Transverse colon (tissue), 4 donors: ENCODE measurements around the gene MUSTN1. TPM values are rescaled to one million over a fixed set of nuclear protein-coding genes. Genes with fewer than 3 reads are reported as not detected.

ENCODE experiments used
- DNase-seq: peaks from one replicate; pipeline ENCODE4 v3.0.0-alpha.2; 2019
- H3K27ac ChIP-seq, 4 donors: fragments of 200-600 bp; sonication (generic); 2 replicates each; pipeline ENCODE4 v1.5.1; 2016 to 2018; ENCODE audit warnings: inconsistent platforms in 4 of 4
- H3K27me3 ChIP-seq: fragments of 200-600 bp; sonication (generic); 2 replicates; pipeline ENCODE4 v1.5.1; 2017; ENCODE audit warnings: inconsistent platforms
- H3K36me3 ChIP-seq, 4 donors: fragments of 200-600 bp; sonication (generic); 2 replicates each; pipeline ENCODE4 v1.5.1; 2017 to 2019; ENCODE audit warnings: inconsistent platforms in 4 of 4
- H3K4me1 ChIP-seq, 4 donors: fragments of 200-600 bp; sonication (generic); 2 replicates each; pipeline ENCODE4 v1.5.1; 2017 to 2020; ENCODE audit warnings: inconsistent platforms in 4 of 4
- H3K4me3 ChIP-seq, 4 donors: fragments of 200-600 bp; sonication (generic); 1 replicate in 1 of 4; 2 replicates in 3 of 4; pipeline versions ENCODE4 v1.5.1 to v1.6.1; 2017 to 2019; ENCODE audit warnings: inconsistent platforms in 4 of 4
- H3K9me3 ChIP-seq, 2 donors: fragments of 200-600 bp; sonication (generic); 2 replicates each; pipeline ENCODE4 v1.5.1; 2017 to 2019; ENCODE audit warnings: inconsistent platforms in 2 of 2
- CTCF ChIP-seq, 5 experiments: fragments of 200-600 bp in 3 of 5; fragments of 450-650 bp in 2 of 5; sonication (generic) in 3 of 5; IDR thresholded peaks; 1 replicate in 2 of 5; 2 replicates in 3 of 5; pipeline ENCODE4 v1.5.1; 2016 to 2017; ENCODE audit warnings: antibody characterized with exemption in 5 of 5, inconsistent platforms in 3 of 5, mild to moderate bottlenecking in 2 of 5, moderate library complexity in 1 of 5
- EP300 ChIP-seq: sonication (generic); formaldehyde crosslinking; IDR thresholded peaks from one replicate; pipeline ENCODE4 v1.6.1; 2017; ENCODE audit warnings: antibody characterized with exemption, low read depth
- POLR2A ChIP-seq: fragments of 450-650 bp; IDR thresholded peaks from one replicate; pipeline ENCODE4 v1.6.1; 2016; ENCODE audit warnings: antibody characterized with exemption, mild to moderate bottlenecking, moderate library complexity
- POLR2AphosphoS5 ChIP-seq, 3 donors: sonication (generic); formaldehyde crosslinking; IDR thresholded peaks; one replicate each; pipeline ENCODE4 v1.6.1; 2016; ENCODE audit warnings: antibody characterized with exemption in 3 of 3
- WGBS, 2 donors: methylation state at CpG; one replicate each; pipeline ENCODE4 v1.1.5; 2018; ENCODE audit warnings: low coverage in 1 of 2; 5-methylcytosine and 5-hydroxymethylcytosine counted together
- in situ Hi-C, 4 donors: fragments of 200-750 bp; cut with MboI; loops; one replicate each; pipeline versions ENCODE4 v1.15.0 to v1.15.1; 2017; ENCODE audit warnings: low sequenced_read_pairs in 3 of 4, low pct_ligation_motif_present in 1 of 4, low pct_unique_long_range_greater_than_20kb in 1 of 4
- intact Hi-C: fragments of 100-400 bp; cut with DNase I; formaldehyde crosslinking; loops from one replicate; pipeline ENCODE4 v1.15.1; 2023; ENCODE audit warnings: low total_unique reads
- total RNA-seq, 4 donors: library from RNA; depleted of rRNA; stranded (reverse); fragments of >200 nt; gene quantifications; one replicate each; pipeline ENCODE4 v1.1.0, GENCODE V29; 2016

Gene MUSTN1
- total RNA-seq, 4 donors from 2014 or later, result 3.0 to 26.5 (median 11.8) TPM

GRCh38 chr3:52843108-52843865 is 8.5 kb upstream of the MUSTN1 start:
- WGBS, 2 donors, result 73 to 81% methylated on average over 6 to 20 of the region's 20 CpGs
- no peak for TF ChIP-seq POLR2A
- no peak for TF ChIP-seq EP300
- TF ChIP-seq CTCF (IDR thresholded peaks at IDR 0.05), result no peak
- TF ChIP-seq POLR2AphosphoS5 (IDR thresholded peaks at IDR 0.05), result no peak
- no peaks in the 10 kb centered on the region for H3K27me3 ChIP-seq
- H3K9me3 ChIP-seq, result no peaks in the 10 kb centered on the region
- H3K4me1 ChIP-seq, result peaks cover 0 to 25% (median 4%) of the 10 kb centered on the region in 4 donors
- in situ Hi-C loops, result loop anchor here in 3 of 4 donors (10.0 to 25.0 kb wide), 3 partner anchors 222 to 244 kb away; no protein-coding TSS in a partner anchor
- H3K4me3 ChIP-seq, result no peak overlapping the region
- DNase-seq, result no peak
- no peaks in the 10 kb centered on the region for H3K36me3 ChIP-seq
- intact Hi-C loops, result no loop called here
- peak overlapping the region in 2 of 4 donors; percentile 62 to 77 for H3K27ac ChIP-seq

- Histone ChIP-seq H3K27me3 (no peaks in the 10 kb centered on the region), H3K9me3 (no peaks in the 10 kb centered on the region), H3K4me3 (no peak overlapping the region), H3K4me1 (peaks cover 0 to 25% (median 4%) of the 10 kb centered on the region in 4 donors), H3K36me3 (no peaks in the 10 kb centered on the region), H3K27ac (no peak overlapping the region)
- DNase-seq, result no peak
- in situ Hi-C loops, result loop anchor here in 3 of 4 donors (10.0 to 25.0 kb wide), 3 partner anchors 222 to 245 kb away; no protein-coding TSS in a partner anchor
- no peak for TF ChIP-seq POLR2AphosphoS5 (IDR thresholded peaks at IDR 0.05)
- no peak for TF ChIP-seq CTCF (IDR thresholded peaks at IDR 0.05)
- TF ChIP-seq POLR2A, result no peak
- no peak for TF ChIP-seq EP300
- intact Hi-C loops, result no loop called here
- WGBS, 2 donors, result 72% methylated on average over 7 of the region's 7 CpGs; no CpG with 5 or more reads in 1 of the 2 donors
Observed at GRCh38 chr3:52842424-52842823, 7.6 kb upstream of the MUSTN1 start.

GRCh38 chr3:52841981-52842340 is 7.1 kb upstream of the MUSTN1 start:
- no peak overlapping the region for H3K27ac ChIP-seq
- H3K9me3 ChIP-seq, result no peaks in the 10 kb centered on the region
- no peak for DNase-seq
- intact Hi-C loops (no loop called here), in situ Hi-C loops (loop anchor here in 3 of 4 donors (10.0 to 25.0 kb wide), 3 partner anchors 223 to 245 kb away; no protein-coding TSS in a partner anchor)
- H3K4me3 ChIP-seq, result no peak overlapping the region
- peaks cover 0 to 25% (median 4%) of the 10 kb centered on the region in 4 donors for H3K4me1 ChIP-seq
- no peaks in the 10 kb centered on the region for H3K36me3 ChIP-seq
- TF ChIP-seq POLR2A (no peak), POLR2AphosphoS5 (IDR thresholded peaks at IDR 0.05) (no peak), EP300 (no peak), CTCF (IDR thresholded peaks at IDR 0.05) (no peak)
- no peaks in the 10 kb centered on the region for H3K27me3 ChIP-seq
- 78 to 87% methylated on average over 3 to 12 of the region's 12 CpGs for WGBS, 2 donors

- TF ChIP-seq EP300 (no peak), POLR2AphosphoS5 (IDR thresholded peaks at IDR 0.05) (no peak), POLR2A (no peak), CTCF (IDR thresholded peaks at IDR 0.05) (no peak)
Observed at GRCh38 chr3:52841211-52841980, 6.6 kb upstream of the MUSTN1 start.

More at GRCh38 chr3:52841211-52841980, 6.6 kb upstream of the MUSTN1 start:
- no peak for DNase-seq
- no peak overlapping the region for H3K4me3 ChIP-seq
- intact Hi-C loops, result no loop called here
- WGBS, 2 donors, result 89 to 100% methylated on average over 1 to 12 of the region's 12 CpGs
- no peak overlapping the region for H3K27ac ChIP-seq
- no peaks in the 10 kb centered on the region for H3K9me3 ChIP-seq
- no peaks in the 10 kb centered on the region for H3K27me3 ChIP-seq
- H3K4me1 ChIP-seq, result peaks cover 0 to 24% (median 4%) of the 10 kb centered on the region in 4 donors
- in situ Hi-C loops, result loop anchor here in 3 of 4 donors (10.0 to 25.0 kb wide), 3 partner anchors 223 to 246 kb away; no protein-coding TSS in a partner anchor
- H3K36me3 ChIP-seq, result no peaks in the 10 kb centered on the region
